Gastrocnemius medialis (tissue), 4 donors: ENCODE measurements around the gene IL34. TPM values are rescaled to one million over a fixed set of nuclear protein-coding genes. Genes with fewer than 3 reads are reported as not detected.

Source experiments
- ATAC-seq, 2 donors: fragments of 150-250 bp; one replicate each; pipeline ENCODE4 v1.9.1; 2016
- DNase-seq, 2 donors: peaks; one replicate each; pipeline ENCODE4 v3.0.0-alpha.2; 2019
- H3K27ac ChIP-seq, 4 donors: fragments of 200-600 bp; sonication (generic); 1 replicate in 1 of 4; 2 replicates in 3 of 4; pipeline ENCODE4 v1.5.1; 2016 to 2018; ENCODE audit warnings: mild to moderate bottlenecking in 2 of 4, moderate library complexity in 1 of 4
- H3K27me3 ChIP-seq, 3 donors: fragments of 200-600 bp; sonication (generic) in 2 of 3; 1 replicate in 1 of 3; 2 replicates in 2 of 3; pipeline versions ENCODE4 v1.5.1 to v1.6.0; 2016 to 2019; ENCODE audit warnings: mild to moderate bottlenecking in 1 of 3, moderate library complexity in 1 of 3
- H3K36me3 ChIP-seq, 2 donors: fragments of 200-600 bp; sonication (generic) in 1 of 2; one replicate each; pipeline ENCODE4 v1.5.1; 2017 to 2018
- H3K4me1 ChIP-seq, 2 donors: fragments of 200-600 bp; sonication (generic) in 1 of 2; one replicate each; pipeline ENCODE4 v1.5.1; 2016 to 2017; ENCODE audit warnings: mild to moderate bottlenecking in 2 of 2
- H3K4me3 ChIP-seq, 4 donors: fragments of 200-600 bp; sonication (generic) in 3 of 4; 1 replicate in 1 of 4; 2 replicates in 3 of 4; pipeline ENCODE4 v1.5.1; 2016 to 2019; ENCODE audit warnings: mild to moderate bottlenecking in 2 of 4
- H3K9me3 ChIP-seq, 3 donors: fragments of 200-600 bp; sonication (generic) in 2 of 3; 1 replicate in 1 of 3; 2 replicates in 2 of 3; pipeline ENCODE4 v1.5.1; 2016 to 2019
- POLR2A ChIP-seq, 2 donors: fragments of 450-650 bp; IDR thresholded peaks; one replicate each; pipeline ENCODE4 v1.6.1; 2017; ENCODE audit warnings: antibody characterized with exemption in 2 of 2, mild to moderate bottlenecking in 2 of 2, moderate library complexity in 2 of 2
- in situ Hi-C, 4 donors: fragments of 200-750 bp; cut with MboI; loops; one replicate each; pipeline versions ENCODE4 v1.15.0 to v1.8.0; 2017; ENCODE audit warnings: low sequenced_read_pairs in 4 of 4
- intact Hi-C: fragments of 100-400 bp; cut with DNase I; formaldehyde crosslinking; loops from one replicate; pipeline ENCODE4 v1.15.1; 2023; ENCODE audit warnings: low total_unique reads
- total RNA-seq, 4 donors: library from RNA; depleted of rRNA; stranded (reverse); fragments of >200 nt; gene quantifications; one replicate each; pipeline versions ENCODE4 v1.1.0 to v1.2.3, GENCODE V29; 2016
- TF ChIP-seq, protein P1 (sequence below), 5 experiments: fragments of 450-650 bp in 3 of 5; fragments of 200-600 bp in 2 of 5; sonication (generic) in 2 of 5; IDR thresholded peaks in 4 of 5; conservative IDR thresholded peaks in 1 of 5; 1 replicate in 4 of 5; 2 replicates in 1 of 5; pipeline ENCODE4 v1.5.1; 2016 to 2019; ENCODE audit warnings: antibody characterized with exemption in 5 of 5, mild to moderate bottlenecking in 3 of 5, moderate library complexity in 3 of 5

Gene IL34
- total RNA-seq, 4 donors from 2014 or later = 0.71 to 93.0 (median 22.1) TPM

DNA sequence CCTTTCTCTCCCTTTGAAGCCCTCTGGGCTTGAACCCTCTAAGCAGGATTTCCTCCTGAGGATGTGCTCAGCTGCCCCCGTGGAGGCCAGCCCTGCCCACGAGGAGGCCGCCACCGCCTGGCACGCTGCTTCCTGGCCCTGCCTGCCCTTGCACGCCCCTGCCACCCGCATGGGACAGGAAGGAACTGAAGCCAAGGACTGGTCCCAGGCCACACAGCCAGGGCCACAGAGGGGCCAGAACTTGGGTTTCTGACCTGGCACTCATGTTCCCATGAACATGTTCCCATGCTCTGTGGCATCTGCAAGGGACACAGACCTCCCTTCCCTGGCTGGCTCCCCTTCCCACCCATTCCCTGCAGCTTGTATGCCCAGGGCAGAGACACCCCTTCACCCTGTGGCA lies 63.6 kb downstream of the IL34 start:
- Histone ChIP-seq H3K27me3 (no peaks in the 10 kb centered on the region), H3K4me3 (no peak overlapping the region), H3K36me3 (no peaks in the 10 kb centered on the region), H3K27ac (no peak overlapping the region), H3K9me3 (no peaks in the 10 kb centered on the region), H3K4me1 (peaks cover 22 to 39% of the 10 kb centered on the region in 2 donors)
- TF ChIP-seq, protein P1, sequence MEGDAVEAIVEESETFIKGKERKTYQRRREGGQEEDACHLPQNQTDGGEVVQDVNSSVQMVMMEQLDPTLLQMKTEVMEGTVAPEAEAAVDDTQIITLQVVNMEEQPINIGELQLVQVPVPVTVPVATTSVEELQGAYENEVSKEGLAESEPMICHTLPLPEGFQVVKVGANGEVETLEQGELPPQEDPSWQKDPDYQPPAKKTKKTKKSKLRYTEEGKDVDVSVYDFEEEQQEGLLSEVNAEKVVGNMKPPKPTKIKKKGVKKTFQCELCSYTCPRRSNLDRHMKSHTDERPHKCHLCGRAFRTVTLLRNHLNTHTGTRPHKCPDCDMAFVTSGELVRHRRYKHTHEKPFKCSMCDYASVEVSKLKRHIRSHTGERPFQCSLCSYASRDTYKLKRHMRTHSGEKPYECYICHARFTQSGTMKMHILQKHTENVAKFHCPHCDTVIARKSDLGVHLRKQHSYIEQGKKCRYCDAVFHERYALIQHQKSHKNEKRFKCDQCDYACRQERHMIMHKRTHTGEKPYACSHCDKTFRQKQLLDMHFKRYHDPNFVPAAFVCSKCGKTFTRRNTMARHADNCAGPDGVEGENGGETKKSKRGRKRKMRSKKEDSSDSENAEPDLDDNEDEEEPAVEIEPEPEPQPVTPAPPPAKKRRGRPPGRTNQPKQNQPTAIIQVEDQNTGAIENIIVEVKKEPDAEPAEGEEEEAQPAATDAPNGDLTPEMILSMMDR (IDR thresholded peaks at IDR 0.05 in 4 of 5, conservative IDR thresholded peaks at IDR 0.05 in 1 of 5) = no peak
- TF ChIP-seq POLR2A (IDR thresholded peaks at IDR 0.05) = no peak
- intact Hi-C loops (no loop called here), in situ Hi-C loops (no loop called here)
- ATAC-seq (no peak), DNase-seq (no peak)

Other genes starting within 250 kb of the IL34 start
- 10 to 100 TPM; 12.8 to 27.7 (median 22.1) TPM for gene ST3GAL2, start 207.5 kb upstream of the IL34 start, total RNA-seq
- 10 to 100 TPM in 2 of 4 donors, 1 to 10 TPM in 2; 8.0 to 13.5 (median 11.1) TPM for gene FCSK, start 192.0 kb upstream of the IL34 start, total RNA-seq
- gene COG4, start 123.0 kb upstream of the IL34 start, total RNA-seq = 100 to 1,000 TPM in 1 of 4 donors, 10 to 100 TPM in 3; 71.8 to 113 (median 82.0) TPM
- gene SF3B3, start 122.7 kb upstream of the IL34 start, total RNA-seq = 100 to 1,000 TPM in 2 of 4 donors, 10 to 100 TPM in 2; 71.0 to 110 (median 97.2) TPM
- gene MTSS2, start 39.5 kb downstream of the IL34 start, total RNA-seq = 100 to 1,000 TPM in 1 of 4 donors, 10 to 100 TPM in 3; 42.6 to 160 (median 93.9) TPM
- 10 to 100 TPM; 19.8 to 30.9 (median 27.0) TPM for gene VAC14, start 154.6 kb downstream of the IL34 start, total RNA-seq